SK-N-SH treated with all-trans-retinoic acid at 6 μM for 48 hours (cell line): ENCODE results near the gene EIF3A.

ENCODE experiments used
- ATAC-seq: fragments of 200-7000 bp; cut with Tn5 transposase; 3 replicates; pipeline ENCODE4 v1.9.1; 2020; ENCODE audit warnings: mild to moderate bottlenecking, moderate library complexity
- ARNTL ChIP-seq: fragments of 450-650 bp; formaldehyde crosslinking; IDR thresholded peaks from 2 replicates; pipeline ENCODE4 v1.5.0; 2020; ENCODE audit warnings: low read depth, mild to moderate bottlenecking, moderate library complexity, borderline replicate concordance
- BACH2 ChIP-seq: fragments of 250-450 bp; sonication (Bioruptor Pico); IDR thresholded peaks from 2 replicates; pipeline ENCODE4 v1.9.0; 2021; ENCODE audit warnings: mild to moderate bottlenecking, borderline replicate concordance
- CREB5 ChIP-seq: fragments of 250-450 bp; sonication (Bioruptor Pico); IDR thresholded peaks from 2 replicates; pipeline ENCODE4 v1.5.1; 2020; ENCODE audit warnings: low read depth, mild to moderate bottlenecking, moderate library complexity
- CSDC2 ChIP-seq: fragments of 250-450 bp; sonication (Bioruptor Pico); IDR thresholded peaks from 2 replicates; pipeline ENCODE4 v1.5.0; 2020; ENCODE audit warnings: mild to moderate bottlenecking, moderate library complexity
- CSRNP3 ChIP-seq: fragments of 250-450 bp; sonication (Bioruptor Pico); IDR thresholded peaks from 2 replicates; pipeline ENCODE4 v1.5.1; 2021; ENCODE audit warnings: mild to moderate bottlenecking, moderate library complexity
- ESRRG ChIP-seq: fragments of 250-450 bp; sonication (Bioruptor Pico); IDR thresholded peaks from 2 replicates; pipeline ENCODE4 v1.6.1; 2021; ENCODE audit warnings: mild to moderate bottlenecking
- GLIS3 ChIP-seq: fragments of 250-450 bp; sonication (Bioruptor Pico); IDR thresholded peaks from 2 replicates; pipeline ENCODE4 v1.5.0; 2020; ENCODE audit warnings: mild to moderate bottlenecking, moderate library complexity
- ISL1 ChIP-seq: fragments of 250-450 bp; sonication (Bioruptor Pico); IDR thresholded peaks from 2 replicates; pipeline ENCODE4 v2.1.2; 2022; ENCODE audit warnings: mild to moderate bottlenecking, moderate library complexity
- OSR1 ChIP-seq: fragments of 250-450 bp; sonication (Bioruptor Pico); IDR thresholded peaks from 2 replicates; pipeline ENCODE4 v1.8.0; 2022; ENCODE audit warnings: moderate library complexity, mild to moderate bottlenecking, inconsistent platforms
- PATZ1 ChIP-seq: fragments of 250-450 bp; sonication (Bioruptor Pico); IDR thresholded peaks from 2 replicates; pipeline ENCODE4 v1.8.0; 2020; ENCODE audit warnings: mild to moderate bottlenecking, moderate library complexity, borderline replicate concordance
- PPARA ChIP-seq: fragments of 250-450 bp; sonication (Bioruptor Pico); IDR thresholded peaks from 2 replicates; pipeline ENCODE4 v1.5.0; 2020; ENCODE audit warnings: mild to moderate bottlenecking, borderline replicate concordance
- RARB ChIP-seq: fragments of 250-450 bp; sonication (Bioruptor Pico); IDR thresholded peaks from 2 replicates; pipeline ENCODE4 v1.8.0; 2021; ENCODE audit warnings: mild to moderate bottlenecking, moderate library complexity
- TCF4 ChIP-seq: fragments of 250-450 bp; sonication (Bioruptor Pico); IDR thresholded peaks from 2 replicates; pipeline ENCODE4 v1.8.0; 2021; ENCODE audit warnings: mild to moderate bottlenecking, moderate library complexity, borderline replicate concordance
- TOX ChIP-seq: fragments of 250-450 bp; sonication (Bioruptor Pico); IDR thresholded peaks from 2 replicates; pipeline ENCODE4 v1.8.0; 2021; ENCODE audit warnings: mild to moderate bottlenecking, moderate library complexity, borderline replicate concordance
- TSHZ2 ChIP-seq: fragments of 250-450 bp; sonication (Bioruptor Pico); IDR thresholded peaks from 2 replicates; pipeline ENCODE4 v1.5.0; 2020; ENCODE audit warnings: mild to moderate bottlenecking, moderate library complexity
- ZC3H10 ChIP-seq: fragments of 250-450 bp; sonication (Bioruptor Pico); IDR thresholded peaks from 2 replicates; pipeline ENCODE4 v1.5.1; 2021; ENCODE audit warnings: mild to moderate bottlenecking, moderate library complexity
- ZFP3 ChIP-seq: fragments of 250-450 bp; sonication (Bioruptor Pico); IDR thresholded peaks from 2 replicates; pipeline ENCODE4 v1.5.0; 2020; ENCODE audit warnings: mild to moderate bottlenecking, moderate library complexity
- ZFP30 ChIP-seq: fragments of 450-650 bp; formaldehyde crosslinking; IDR thresholded peaks from 2 replicates; pipeline ENCODE4 v1.5.0; 2022; ENCODE audit warnings: mild to moderate bottlenecking, moderate library complexity
- ZNF565 ChIP-seq: fragments of 450-650 bp; formaldehyde crosslinking; conservative IDR thresholded peaks from 2 replicates; pipeline ENCODE4 v1.5.0; 2020; ENCODE audit warnings: low read depth, mild to moderate bottlenecking, moderate library complexity
- ZNF70 ChIP-seq: fragments of 450-650 bp; formaldehyde crosslinking; IDR thresholded peaks from 2 replicates; pipeline ENCODE4 v1.5.0; 2020; ENCODE audit warnings: mild to moderate bottlenecking, moderate library complexity
- ZNF8 ChIP-seq: fragments of 450-650 bp; formaldehyde crosslinking; IDR thresholded peaks from 2 replicates; pipeline ENCODE4 v1.5.0; 2020; ENCODE audit warnings: mild to moderate bottlenecking, moderate library complexity
- TF ChIP-seq, protein P1 (sequence below): fragments of 250-450 bp; sonication (Bioruptor Pico); IDR thresholded peaks from 2 replicates; pipeline ENCODE4 v1.8.0; 2021; ENCODE audit warnings: low read depth, mild to moderate bottlenecking, moderate library complexity, borderline replicate concordance

The EIF3A gene

GRCh38 chr10:119060107-119060506 lies 20.5 kb downstream of the EIF3A start:
- TF ChIP-seq ZFP30 (CRISPR knock-in tag) (no peak), RARB (CRISPR knock-in tag) (no peak), TSHZ2 (no peak), TCF4 (CRISPR knock-in tag) (no peak), ISL1 (CRISPR knock-in tag) (no peak), ZNF565 (CRISPR knock-in tag) (no peak), PPARA (CRISPR knock-in tag) (no peak), CSDC2 (no peak), ZNF8 (CRISPR knock-in tag) (no peak), TOX (CRISPR knock-in tag) (no peak), ARNTL (CRISPR knock-in tag) (no peak), GLIS3 (CRISPR knock-in tag) (no peak), ESRRG (no peak), PATZ1 (CRISPR knock-in tag) (no peak), CSRNP3 (CRISPR knock-in tag) (no peak), OSR1 (CRISPR knock-in tag) (no peak), CREB5 (CRISPR knock-in tag) (no peak), ZFP3 (no peak), ZNF70 (no peak)

DNA sequence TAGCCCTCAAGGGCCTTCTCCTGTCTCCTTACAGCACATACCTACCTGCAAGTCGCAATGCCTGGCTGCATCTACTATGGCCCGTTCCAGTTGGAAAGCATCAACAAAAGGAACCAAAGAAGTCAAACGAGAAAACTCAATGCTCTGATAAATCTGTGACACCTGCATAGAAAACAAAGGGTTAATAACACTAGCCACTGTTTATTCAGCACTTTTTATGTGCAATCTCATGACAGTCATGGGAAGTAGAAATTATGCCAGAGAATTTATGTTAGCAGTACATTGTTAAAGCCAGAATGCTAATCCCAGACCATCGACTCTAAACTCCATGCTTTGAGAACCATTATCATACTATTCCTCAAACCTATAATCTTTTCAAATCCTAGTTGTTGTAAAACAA lies 21.1 kb downstream of the EIF3A start:
- ATAC-seq: no peak

More at GRCh38 chr10:119060107-119060506, 20.5 kb downstream of the EIF3A start:
- ATAC-seq: no peak

More for the DNA sequence above, 21.1 kb downstream of the EIF3A start:
- TF ChIP-seq TSHZ2: no peak
- no peak for TF ChIP-seq BACH2 (CRISPR knock-in tag)
- no peak for TF ChIP-seq ZC3H10 (CRISPR knock-in tag)
- TF ChIP-seq ZFP30 (CRISPR knock-in tag): no peak
- no peak for TF ChIP-seq TOX (CRISPR knock-in tag)
- TF ChIP-seq, protein P1, sequence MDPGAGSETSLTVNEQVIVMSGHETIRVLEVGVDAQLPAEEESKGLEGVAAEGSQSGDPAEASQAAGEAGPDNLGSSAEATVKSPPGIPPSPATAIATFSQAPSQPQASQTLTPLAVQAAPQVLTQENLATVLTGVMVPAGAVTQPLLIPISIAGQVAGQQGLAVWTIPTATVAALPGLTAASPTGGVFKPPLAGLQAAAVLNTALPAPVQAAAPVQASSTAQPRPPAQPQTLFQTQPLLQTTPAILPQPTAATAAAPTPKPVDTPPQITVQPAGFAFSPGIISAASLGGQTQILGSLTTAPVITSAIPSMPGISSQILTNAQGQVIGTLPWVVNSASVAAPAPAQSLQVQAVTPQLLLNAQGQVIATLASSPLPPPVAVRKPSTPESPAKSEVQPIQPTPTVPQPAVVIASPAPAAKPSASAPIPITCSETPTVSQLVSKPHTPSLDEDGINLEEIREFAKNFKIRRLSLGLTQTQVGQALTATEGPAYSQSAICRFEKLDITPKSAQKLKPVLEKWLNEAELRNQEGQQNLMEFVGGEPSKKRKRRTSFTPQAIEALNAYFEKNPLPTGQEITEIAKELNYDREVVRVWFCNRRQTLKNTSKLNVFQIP (CRISPR knock-in tag): no peak
- no peak for TF ChIP-seq CSRNP3 (CRISPR knock-in tag)
- no peak for TF ChIP-seq GLIS3 (CRISPR knock-in tag)
- TF ChIP-seq, all 23 proteins: peak for 0
